Hindlimb muscle (tissue), 1 donor: ENCODE data around the gene INPP5D. TPM values are rescaled to one million over a fixed set of nuclear protein-coding genes. Genes with fewer than 3 reads are reported as not detected.

Experiments
- DNase-seq: peaks from one replicate; pipeline ENCODE4 v3.0.0-alpha.2; 2013
- polyA plus RNA-seq: library from polyadenylated mRNA; unstranded; fragments of 120-200 nt; gene quantifications from one replicate; pipeline ENCODE4 v1.2.1, GENCODE V29; 2013; ENCODE audit not compliant: insufficient read length

The INPP5D gene
- polyA plus RNA-seq, 1 donor = 8.9 TPM

DNA sequence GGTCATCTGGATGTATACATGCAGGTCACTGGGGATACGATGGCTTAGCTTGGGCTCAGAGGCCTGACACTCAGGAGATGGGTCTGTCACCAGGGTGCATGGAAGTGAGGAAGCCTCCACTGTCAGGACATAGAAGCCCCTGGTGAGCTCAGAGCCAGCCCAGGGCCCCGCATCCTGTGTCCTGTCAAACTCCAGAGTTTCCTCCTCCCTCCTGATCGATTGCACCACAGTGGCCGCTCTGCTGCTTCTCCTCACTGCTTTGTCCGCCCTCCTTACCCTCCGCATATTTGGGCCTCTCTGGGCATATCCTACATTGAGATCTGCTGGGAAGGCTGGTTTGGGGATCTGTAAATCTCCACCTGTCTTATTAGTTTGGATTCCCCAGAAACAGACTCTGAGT lies 153.8 kb downstream of the INPP5D start:
- DNase-seq = no peak

GRCh38 chr2:233217892-233218377 lies 157.8 kb downstream of the INPP5D start:
- DNase-seq = no peak

DNA sequence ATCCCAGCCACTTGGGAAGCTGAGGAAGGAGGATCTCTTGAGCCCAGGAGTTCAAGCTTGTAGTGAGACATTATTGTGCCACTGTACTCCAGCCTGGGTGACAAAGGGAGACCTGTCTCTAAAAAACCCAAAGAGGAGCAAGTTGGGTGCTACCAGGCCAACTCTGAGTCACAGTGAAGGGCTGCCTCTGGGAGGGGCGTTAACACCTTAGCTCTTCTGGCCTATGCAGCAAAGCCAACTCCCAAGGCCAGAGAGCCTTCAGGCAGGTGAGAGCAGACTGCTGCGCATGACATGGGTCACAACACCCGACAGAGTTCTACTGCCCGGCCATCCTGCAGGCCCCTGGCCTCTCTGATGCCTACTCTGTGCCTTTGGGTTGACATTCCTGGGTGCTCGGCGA lies 158.7 kb downstream of the INPP5D start:
- DNase-seq = no peak

GRCh38 chr2:233219848-233220247 lies 159.7 kb downstream of the INPP5D start:
- no peak for DNase-seq

DNA sequence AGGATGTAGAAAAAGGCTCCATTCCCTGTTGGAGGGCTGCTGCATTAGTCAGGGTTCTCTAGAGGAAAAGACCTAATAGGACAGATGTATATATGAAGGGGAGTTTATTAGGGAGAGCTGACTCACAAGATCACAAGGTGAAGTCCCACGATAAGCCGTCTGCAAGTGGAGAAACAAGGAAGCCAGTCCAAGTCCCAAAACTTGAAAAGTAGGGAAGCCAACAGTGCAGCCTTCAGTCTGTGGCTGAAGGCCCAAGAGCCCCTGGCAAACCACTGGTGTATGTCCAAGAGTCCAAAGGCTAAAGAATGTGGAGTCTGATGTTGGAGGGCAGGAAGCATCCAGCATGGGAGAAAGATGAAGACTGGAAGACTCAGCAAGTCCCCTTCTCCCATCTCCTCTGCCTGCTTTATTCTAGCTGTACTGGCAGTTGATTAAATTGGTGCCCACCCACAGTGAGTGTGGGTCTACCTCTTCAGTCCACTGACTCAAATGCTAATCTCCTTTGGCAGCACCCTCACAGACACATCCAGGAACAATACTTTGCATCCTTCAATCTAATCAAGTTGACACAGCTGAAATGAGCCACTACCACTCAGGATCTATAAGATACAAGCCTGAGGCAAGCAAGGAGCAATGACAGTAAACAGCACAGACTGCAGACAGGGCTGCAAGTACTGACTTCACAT lies 161.4 kb downstream of the INPP5D start:
- DNase-seq = no peak

DNA sequence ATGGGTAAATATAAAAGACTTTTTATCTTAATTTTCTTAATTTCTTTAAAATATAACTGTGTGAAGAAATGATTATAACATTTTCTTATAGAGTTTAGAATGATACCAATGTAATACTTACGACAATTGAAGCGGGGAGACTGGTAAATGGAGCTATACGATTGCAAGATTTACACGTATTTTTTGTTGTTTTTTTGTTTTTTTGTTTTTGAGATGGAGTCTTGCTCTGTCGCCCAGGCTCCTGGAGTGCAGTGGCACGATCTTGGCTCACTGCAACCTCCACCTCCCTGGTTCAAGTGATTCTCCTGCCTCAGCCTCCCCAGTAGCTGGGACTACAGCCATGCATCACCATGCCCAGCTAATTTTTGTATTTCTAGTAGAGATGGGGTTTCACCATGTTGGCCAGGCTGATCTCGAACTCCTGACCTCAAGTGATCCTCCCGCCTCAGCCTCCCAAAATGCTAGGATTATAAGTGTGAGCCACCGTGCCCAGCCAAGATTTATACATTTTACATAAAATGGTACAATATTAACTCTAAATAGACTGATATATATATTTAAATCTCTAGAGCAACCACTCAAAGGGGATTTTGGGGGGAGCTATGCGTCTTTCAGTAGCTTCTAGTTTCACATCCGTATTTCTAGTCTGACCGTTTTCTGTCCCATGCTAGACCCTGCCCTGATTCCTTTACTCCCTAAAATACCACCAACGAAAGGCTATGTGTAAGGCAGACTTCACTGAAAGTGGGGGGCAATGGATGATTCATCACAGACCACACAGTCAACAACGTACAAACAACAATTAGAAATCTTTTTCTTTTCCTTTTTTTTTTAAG lies 163.1 kb downstream of the INPP5D start:
- DNase-seq = no peak

GRCh38 chr2:233225230-233226068 lies 165.3 kb downstream of the INPP5D start:
- no peak for DNase-seq

DNA sequence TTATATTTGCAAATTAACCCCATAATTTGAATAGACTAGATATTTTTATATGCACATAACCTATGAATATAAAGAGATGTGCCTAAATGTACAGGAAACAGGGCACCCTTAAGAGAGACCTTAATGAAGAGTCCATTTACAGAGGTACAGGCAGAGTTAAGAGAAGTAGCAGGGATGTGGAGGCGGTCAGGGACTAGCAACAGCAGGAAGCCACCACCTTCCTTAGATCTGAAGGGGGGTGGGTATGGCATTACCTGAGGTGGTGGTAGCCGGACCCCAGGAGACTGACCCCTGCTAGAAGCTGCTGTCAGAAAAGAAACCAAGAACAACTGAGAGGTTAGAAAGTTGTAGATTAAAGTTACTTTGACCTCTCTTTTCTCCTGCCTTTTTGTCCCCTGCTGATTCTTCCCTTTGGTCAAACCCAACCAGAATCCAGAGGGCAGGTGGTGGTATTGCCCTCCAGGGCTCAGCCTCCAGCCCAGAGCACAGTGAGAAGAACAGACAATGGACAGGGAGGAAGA lies 166.4 kb downstream of the INPP5D start:
- DNase-seq = no peak

- no peak for DNase-seq
Observed at GRCh38 chr2:233227346-233227978, 167.3 kb downstream of the INPP5D start.

GRCh38 chr2:233228376-233228775 lies 168.2 kb downstream of the INPP5D start:
- no peak for DNase-seq

- no peak for DNase-seq
Observed at GRCh38 chr2:233233618-233234230, 173.6 kb downstream of the INPP5D start.

DNA sequence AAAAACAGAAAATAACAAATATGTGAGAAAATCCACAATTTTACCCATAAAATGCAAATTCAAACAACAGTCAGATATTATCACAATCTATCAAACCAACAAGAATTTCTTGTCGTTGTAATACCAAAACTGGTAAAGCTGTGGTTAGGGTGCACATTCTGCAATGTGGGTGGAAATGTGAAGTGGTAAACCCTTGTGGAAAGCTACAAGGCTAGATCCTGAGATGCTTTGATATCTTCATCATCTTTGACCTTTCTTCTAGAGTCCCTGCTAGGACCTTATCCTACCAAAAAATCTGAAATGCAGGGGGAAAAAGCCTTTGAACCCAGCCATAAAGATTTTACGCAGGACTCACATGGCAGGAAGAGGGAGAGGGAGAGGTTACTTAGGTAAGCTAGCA lies 174.1 kb downstream of the INPP5D start:
- no peak for DNase-seq

GRCh38 chr2:233234996-233235395 lies 174.9 kb downstream of the INPP5D start:
- no peak for DNase-seq

DNA sequence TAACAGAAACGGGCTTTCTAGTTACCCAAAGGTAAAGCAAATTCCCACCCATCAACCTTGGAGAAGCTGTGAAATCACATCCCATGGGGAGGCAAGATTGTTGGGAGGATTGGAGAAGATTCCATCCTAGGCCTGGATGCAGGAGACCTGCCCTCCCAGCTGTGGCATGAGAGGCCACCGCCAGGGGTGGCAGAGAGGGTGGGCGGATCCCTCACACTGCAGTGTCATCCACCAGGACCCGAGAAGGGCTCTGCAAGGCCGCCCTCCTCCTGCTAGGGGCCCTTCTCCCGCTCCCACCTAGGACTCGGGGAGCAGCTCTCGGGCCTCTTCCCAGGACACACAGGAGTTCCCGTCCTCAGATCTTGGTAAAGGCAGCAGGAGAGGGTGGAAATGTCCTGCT lies 175.8 kb downstream of the INPP5D start:
- no peak for DNase-seq

- DNase-seq = no peak
Observed at GRCh38 chr2:233236820-233237589, 176.9 kb downstream of the INPP5D start.

GRCh38 chr2:233240897-233241296 lies 180.8 kb downstream of the INPP5D start:
- DNase-seq = no peak

GRCh38 chr2:233241803-233242202 lies 181.7 kb downstream of the INPP5D start:
- no peak for DNase-seq

- DNase-seq = no peak
Observed at GRCh38 chr2:233242231-233242927, 182.2 kb downstream of the INPP5D start.

DNA sequence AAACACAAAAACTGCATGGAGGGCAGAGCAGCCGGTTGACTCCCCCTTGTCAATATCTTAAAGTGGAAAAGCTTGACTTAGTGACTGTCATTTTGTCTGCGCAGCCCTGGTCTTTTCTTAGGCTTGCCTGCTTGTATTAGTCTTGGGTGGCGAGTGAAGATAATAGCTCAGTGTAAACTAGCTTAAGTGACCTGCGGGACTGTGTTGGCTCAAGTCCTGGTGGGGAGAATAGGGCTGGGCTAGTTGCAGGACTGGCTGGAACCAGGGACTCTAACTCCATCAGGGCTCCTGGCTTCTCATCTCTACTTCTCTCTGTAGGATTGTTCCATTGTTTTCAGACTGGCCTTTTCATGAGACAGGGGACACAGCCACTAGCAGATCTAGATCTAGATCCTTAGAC lies 183.2 kb downstream of the INPP5D start:
- DNase-seq = no peak

GRCh38 chr2:233244818-233245217 lies 184.7 kb downstream of the INPP5D start:
- no peak for DNase-seq
